ENCODE results near the gene S100PBP.

Gene S100PBP

DNA sequence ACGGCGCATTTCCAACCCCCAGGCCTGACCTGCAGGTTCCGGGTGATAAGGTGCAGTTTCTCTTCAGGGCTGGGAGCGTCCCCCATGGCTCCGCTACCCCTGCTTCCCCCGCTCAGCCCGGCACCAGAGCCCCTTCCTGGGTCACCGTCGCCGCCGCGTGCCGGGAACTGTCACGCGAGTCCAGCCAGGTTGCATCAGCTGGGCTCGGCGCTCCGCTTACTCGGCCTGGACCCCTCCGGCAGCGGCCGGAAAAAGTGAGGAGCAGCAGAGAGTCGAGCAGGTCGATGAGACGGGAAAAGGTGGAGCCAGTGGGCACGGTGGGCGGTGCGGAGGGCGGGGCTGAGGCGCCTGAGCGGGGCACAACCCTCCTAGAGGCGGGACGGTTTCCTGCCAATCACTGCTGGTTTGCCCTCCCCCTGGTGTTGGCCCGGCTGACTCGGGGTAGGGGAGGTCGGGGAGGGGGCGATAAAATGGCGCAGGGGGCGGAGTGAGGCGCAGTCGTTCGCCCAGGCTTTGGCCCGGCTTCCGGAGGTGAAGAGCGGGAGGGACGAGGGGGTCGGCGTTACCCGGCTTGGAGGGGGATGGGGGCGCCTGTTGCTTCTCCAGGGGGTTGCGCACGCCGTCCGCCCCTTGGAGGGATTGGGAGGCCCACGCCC lies at the start of gene S100PBP, which contains the start of gene YARS1:
Gene S100PBP (plus strand): TSS at position 495 of the 656 bp plus-strand sequence. CDS start 8,447 bp downstream, outside the sequence.
Gene YARS1 (minus strand): TSS at position 200 of the 656 bp plus-strand sequence. CDS start 114 bp downstream, at position 86.
- TF ChIP-seq, protein P1, sequence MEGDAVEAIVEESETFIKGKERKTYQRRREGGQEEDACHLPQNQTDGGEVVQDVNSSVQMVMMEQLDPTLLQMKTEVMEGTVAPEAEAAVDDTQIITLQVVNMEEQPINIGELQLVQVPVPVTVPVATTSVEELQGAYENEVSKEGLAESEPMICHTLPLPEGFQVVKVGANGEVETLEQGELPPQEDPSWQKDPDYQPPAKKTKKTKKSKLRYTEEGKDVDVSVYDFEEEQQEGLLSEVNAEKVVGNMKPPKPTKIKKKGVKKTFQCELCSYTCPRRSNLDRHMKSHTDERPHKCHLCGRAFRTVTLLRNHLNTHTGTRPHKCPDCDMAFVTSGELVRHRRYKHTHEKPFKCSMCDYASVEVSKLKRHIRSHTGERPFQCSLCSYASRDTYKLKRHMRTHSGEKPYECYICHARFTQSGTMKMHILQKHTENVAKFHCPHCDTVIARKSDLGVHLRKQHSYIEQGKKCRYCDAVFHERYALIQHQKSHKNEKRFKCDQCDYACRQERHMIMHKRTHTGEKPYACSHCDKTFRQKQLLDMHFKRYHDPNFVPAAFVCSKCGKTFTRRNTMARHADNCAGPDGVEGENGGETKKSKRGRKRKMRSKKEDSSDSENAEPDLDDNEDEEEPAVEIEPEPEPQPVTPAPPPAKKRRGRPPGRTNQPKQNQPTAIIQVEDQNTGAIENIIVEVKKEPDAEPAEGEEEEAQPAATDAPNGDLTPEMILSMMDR (IDR thresholded peaks at IDR 0.05; ENCODE audit: low read depth, low read length, missing control alignments) = no peak
- peak; percentile 94 for DNase-seq (ENCODE audit: extremely low read depth, low read depth)
- peak within 1 kb of the TSS; percentile 75 for H3K4me3 ChIP-seq (replicated peaks; ENCODE audit: low read depth, low read length)

DNA sequence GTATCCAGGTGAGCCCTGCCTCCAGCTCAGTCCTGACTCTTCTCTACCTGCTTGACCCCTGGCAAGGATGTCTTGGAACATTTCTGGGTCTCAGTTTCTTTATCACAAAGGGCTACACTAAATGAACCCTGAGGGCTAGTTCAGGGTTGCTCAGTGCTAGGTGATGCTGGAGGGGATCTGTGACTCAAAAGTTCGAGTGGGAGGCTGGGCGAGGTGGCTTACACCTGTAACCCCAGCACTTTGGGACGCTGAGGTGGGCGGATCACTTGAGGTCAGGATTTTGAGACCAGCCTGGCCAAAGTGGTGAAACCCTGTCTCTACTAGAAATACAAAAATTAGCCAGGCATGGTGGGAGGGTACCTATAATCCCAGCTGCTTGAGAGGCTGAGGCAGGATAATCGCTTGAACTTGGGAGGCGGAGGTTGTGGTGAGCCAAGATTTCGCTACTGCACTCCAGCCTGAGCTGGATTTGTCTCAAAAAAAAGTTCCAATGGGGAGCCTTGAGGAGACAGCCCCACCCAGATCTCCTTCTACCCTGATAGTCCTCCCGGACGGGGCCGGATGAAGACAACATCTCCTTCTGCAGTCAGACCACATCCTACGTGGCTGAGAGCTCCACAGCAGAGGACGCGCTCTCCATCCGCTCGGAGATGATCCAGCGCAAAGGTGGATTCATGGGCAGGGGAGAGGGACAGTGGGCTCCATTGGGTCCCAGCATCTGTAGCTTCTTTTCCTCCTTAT lies 49.2 kb upstream of the S100PBP start:
- no peak overlapping the region for H3K4me3 ChIP-seq (replicated peaks; ENCODE audit: low read depth, low read length)
- DNase-seq (ENCODE audit: extremely low read depth, low read depth) = no peak
- TF ChIP-seq, protein P1 (IDR thresholded peaks at IDR 0.05; ENCODE audit: low read depth, low read length, missing control alignments) = no peak

- TF ChIP-seq, protein P1 (IDR thresholded peaks at IDR 0.05; ENCODE audit: low read depth, low read length, missing control alignments) = no peak
- H3K4me3 ChIP-seq (replicated peaks; ENCODE audit: low read depth, low read length) = no peak overlapping the region
- DNase-seq (ENCODE audit: extremely low read depth, low read depth) = no peak
Measured at GRCh38 chr1:32769524-32770220, 47.8 kb upstream of the S100PBP start.

DNA sequence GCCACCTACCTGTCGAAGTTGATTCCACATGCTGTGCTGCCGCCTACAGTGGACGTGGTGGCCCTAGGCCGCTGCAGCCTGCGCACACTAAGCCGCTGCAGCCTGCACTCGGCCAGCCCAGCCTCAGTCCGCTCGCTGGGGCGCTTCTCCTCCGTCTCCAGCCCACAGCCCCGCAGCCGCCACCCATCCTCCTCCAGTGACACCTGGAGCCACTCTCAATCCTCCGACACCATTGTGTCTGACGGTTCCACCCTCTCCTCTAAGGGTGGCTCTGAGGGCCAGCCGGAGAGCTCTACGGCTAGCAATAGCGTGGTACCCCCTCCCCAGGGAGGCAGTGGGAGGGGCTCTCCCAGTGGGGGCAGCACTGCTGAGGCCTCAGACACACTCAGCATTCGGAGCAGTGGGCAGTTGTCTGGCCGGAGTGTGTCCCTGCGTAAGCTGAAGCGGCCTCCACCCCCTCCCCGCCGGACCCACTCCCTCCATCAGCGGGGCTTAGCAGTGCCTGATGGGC lies 47.2 kb upstream of the S100PBP start:
- DNase-seq (ENCODE audit: extremely low read depth, low read depth) = no peak
- H3K4me3 ChIP-seq (replicated peaks; ENCODE audit: low read depth, low read length) = no peak overlapping the region
- TF ChIP-seq, protein P1 (IDR thresholded peaks at IDR 0.05; ENCODE audit: low read depth, low read length, missing control alignments) = no peak

GRCh38 chr1:32770741-32771548 lies 46.5 kb upstream of the S100PBP start:
- no peak for DNase-seq (ENCODE audit: extremely low read depth, low read depth)
- TF ChIP-seq, protein P1 (IDR thresholded peaks at IDR 0.05; ENCODE audit: low read depth, low read length, missing control alignments) = no peak
- no peak overlapping the region for H3K4me3 ChIP-seq (replicated peaks; ENCODE audit: low read depth, low read length)
